K562 treated with DMSO at 1 percent for 24 hours (cell line): Measurements from ENCODE around the gene TOMM40L. TPM values are rescaled to one million over a fixed set of nuclear protein-coding genes. Genes with fewer than 3 reads are reported as not detected.

Experiments used
- total RNA-seq: library from RNA; unstranded; fragments of 300-600 nt; gene quantifications from 2 replicates; pipeline ENCODE4 v1.2.3, GENCODE V29; 2022; ENCODE audit warnings: low read depth; ENCODE audit not compliant: insufficient read depth

TOMM40L gene
- 18.4 and 18.8 TPM in 2 replicates for total RNA-seq

GRCh38 chr1:161225534-161226319, at the start of gene TOMM40L:
TOMM40L (plus strand) TSS chr1:161226060; CDS start chr1:161226490, 430 bp downstream.

DNA sequence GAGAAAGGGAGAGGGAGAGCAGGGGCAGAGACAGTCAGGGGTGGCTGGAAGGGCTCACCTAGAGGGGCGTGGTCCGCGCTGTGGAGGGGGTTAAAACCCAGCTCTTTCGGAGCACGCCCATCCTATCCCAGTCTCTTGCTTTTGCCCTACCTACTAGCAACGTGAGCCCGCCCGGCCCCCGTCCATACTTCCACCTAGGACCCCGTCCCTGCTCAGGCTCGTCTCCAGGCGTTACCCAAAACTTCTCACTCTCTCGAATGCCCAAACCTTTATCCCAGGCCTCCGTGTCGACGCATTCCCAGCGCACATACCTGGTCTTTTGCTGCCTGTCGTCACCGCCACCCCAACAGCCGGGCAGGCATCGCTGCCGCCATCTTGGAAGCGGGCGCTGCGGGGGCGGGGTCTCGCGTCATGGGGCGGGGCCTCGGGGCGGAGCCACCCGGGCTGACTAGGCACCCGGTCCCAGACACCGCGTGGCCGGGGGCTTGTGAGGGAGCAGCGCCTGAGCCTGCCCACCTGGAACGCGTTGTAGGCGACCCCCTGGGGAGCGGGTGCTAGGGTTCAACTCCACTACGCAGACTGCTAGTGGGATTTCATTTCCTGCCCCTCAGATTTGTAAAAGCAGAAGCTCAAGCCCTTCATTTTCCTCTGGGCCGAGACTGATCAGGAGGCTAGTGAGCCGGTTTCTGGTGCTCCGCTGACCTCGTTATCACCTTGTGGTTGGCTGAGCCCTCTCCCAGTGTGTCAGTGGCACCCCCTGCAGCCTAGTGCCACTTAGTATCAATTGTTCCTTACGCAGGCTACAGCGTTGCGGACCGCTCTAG, 48.5 kb upstream of the TOMM40L start, which contains the start of gene B4GALT3:
Gene B4GALT3, minus strand, starts transcription at position 396 of the 824 bp plus-strand sequence. CDS start 1,447 bp downstream, outside the sequence.

GRCh38 chr1:161198897-161199431, 26.9 kb upstream of the TOMM40L start, which contains the start of gene ADAMTS4:
ADAMTS4 (minus strand) TSS chr1:161199054; CDS start chr1:161198627, 427 bp downstream.

DNA sequence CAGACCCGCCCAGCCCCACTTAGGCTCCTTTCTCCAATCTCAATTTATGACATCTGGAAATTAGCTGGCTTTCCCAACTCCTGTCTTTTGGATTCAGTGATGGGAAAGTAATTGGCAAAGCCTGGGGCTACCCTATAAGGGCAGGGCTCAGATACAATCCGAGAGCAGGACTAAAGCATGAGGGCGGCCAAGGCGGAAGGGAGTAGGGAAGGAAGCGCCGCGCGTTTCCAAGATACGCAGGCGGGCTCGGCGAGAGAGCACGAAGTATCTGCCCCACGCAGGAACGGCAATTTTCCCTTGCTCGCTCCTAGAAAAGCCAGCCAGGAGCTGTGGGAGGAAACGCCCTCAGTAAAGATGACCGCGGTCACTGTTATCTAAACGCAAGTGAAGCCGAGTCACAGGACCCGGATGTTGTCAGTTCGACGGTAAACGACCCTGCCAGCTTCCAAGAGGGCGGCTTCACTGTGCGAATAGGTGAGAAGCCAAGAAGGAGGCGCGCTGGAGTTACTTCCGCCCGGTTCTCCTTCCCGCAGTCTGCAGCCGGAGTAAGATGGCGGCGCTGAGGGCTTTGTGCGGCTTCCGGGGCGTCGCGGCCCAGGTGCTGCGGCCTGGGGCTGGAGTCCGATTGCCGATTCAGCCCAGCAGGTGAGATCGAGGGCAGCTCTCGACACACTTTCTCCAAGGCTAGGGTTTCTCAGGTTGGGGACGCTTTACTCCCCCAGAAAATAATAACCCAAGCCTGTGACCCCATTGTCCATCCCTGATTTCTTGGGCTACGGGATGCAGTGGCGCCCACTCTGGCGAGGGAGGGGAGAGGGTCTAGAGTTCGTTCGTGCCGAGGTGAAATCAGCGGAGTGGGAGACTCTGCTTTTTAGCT, 23.8 kb upstream of the TOMM40L start, which contains the start of gene NDUFS2:
Gene NDUFS2, plus strand, starts transcription at position 532 of the 877 bp plus-strand sequence. Its CDS starts 19 bp downstream, at position 551.

DNA sequence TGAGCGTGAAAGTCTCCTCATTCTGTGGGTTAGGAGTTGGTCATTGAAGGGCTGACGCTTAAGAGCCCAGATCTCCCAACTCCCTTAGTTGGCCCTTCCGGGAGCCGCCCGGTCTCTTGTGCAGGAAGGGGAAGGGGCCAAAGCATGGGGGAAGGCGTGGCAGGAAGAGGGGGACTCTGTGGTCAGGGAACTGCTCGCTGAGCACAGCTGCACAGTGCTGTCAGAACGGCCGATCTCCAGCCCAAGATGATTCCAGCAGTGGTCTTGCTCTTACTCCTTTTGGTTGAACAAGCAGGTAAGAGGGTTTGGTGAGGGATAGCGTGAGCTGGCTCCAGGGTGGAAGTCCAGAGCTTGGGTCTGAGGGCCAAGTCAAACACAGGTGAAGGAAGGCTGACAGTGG, 10.8 kb upstream of the TOMM40L start, which contains the start of gene FCER1G:
Gene FCER1G, plus strand, starts transcription at position 220 of the 400 bp plus-strand sequence. Its CDS starts 27 bp downstream, at position 247.

GRCh38 chr1:161238039-161238473, 12.2 kb downstream of the TOMM40L start, which contains the start of gene NR1I3:
NR1I3 (minus strand) TSS chr1:161238203; CDS start chr1:161236565, 1,638 bp downstream.

DNA sequence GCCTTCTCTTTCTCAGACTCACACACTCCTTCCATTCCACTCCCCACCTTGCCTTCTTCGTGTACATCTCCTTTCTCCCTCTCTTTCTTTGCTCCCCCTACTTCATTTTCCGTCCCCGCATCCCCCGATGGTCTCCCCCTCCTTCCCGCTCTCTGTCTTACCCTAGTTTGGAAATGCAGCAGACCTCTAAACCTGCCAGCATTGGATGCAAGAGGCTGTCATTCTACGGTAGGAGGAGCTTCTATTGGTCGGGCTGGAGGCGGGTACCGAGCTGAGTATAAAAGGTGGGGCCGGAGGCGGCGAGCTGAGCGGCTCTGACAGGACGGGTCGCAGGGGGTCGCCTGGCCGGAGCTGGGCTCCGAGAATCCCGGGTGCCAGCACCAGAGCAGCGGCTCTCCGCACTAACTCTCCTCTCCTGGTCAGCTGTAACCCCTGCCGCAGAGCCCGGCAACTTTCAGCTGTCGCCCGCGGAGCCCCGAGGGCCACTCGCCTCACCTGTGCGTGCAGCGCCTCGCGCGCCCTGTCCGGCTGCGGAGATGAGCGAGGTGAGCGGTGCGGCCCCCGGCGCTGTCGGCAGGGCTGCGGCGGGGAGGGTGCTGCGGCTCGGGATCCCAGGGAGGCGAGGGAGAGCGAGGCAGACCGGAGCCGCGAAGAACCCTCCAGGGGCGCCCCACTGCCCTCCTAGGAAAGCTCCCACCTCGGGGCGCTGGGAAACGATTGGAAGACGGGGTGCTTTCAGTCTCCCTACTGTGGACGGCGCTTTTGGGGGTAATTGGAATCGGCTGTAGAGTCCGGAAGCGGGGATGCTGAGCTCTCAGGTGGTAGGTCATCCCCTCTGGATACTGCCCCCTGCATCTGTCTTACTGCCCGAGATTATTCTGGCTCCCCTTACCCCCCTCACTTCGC, 32.8 kb downstream of the TOMM40L start, which contains the start of gene PCP4L1:
Gene PCP4L1, plus strand, starts transcription at position 307 of the 906 bp plus-strand sequence. Its CDS starts 230 bp downstream, at position 537.

Other genes with a start within 250 kb of the TOMM40L start
- gene F11R, start 204.9 kb upstream of the TOMM40L start, total RNA-seq, result 44.7 and 49.1 TPM in 2 replicates
- not detected in 2 replicates for gene TSTD1, start 187.1 kb upstream of the TOMM40L start, total RNA-seq
- 61.4 and 67.8 TPM in 2 replicates for gene USF1, start 180.1 kb upstream of the TOMM40L start, total RNA-seq
- gene ARHGAP30, start 156.2 kb upstream of the TOMM40L start, total RNA-seq, result 0.14 and 0.21 TPM in 2 replicates
- gene NECTIN4, start 136.5 kb upstream of the TOMM40L start, total RNA-seq, result not detected in 2 replicates
- gene KLHDC9, start 127.7 kb upstream of the TOMM40L start, total RNA-seq, result not detected in 2 replicates
- 154 and 160 TPM in 2 replicates for gene PFDN2, start 108.0 kb upstream of the TOMM40L start, total RNA-seq
- 44.0 and 47.1 TPM in 2 replicates for gene NIT1, start 108.0 kb upstream of the TOMM40L start, total RNA-seq
- 37.3 and 40.2 TPM in 2 replicates for gene DEDD, start 93.4 kb upstream of the TOMM40L start, total RNA-seq
- gene UFC1, start 72.1 kb upstream of the TOMM40L start, total RNA-seq, result 79.8 and 89.5 TPM in 2 replicates
- 19.6 and 23.4 TPM in 2 replicates for gene USP21, start 66.6 kb upstream of the TOMM40L start, total RNA-seq
- gene PPOX, start 59.6 kb upstream of the TOMM40L start, total RNA-seq, result 43.4 and 44.1 TPM in 2 replicates
- 77.4 and 78.2 TPM in 2 replicates for gene B4GALT3, start 48.6 kb upstream of the TOMM40L start, total RNA-seq
- 1.3 and 2.1 TPM in 2 replicates for gene ADAMTS4, start 27.0 kb upstream of the TOMM40L start, total RNA-seq
- 86.9 and 97.5 TPM in 2 replicates for gene NDUFS2, start 23.7 kb upstream of the TOMM40L start, total RNA-seq
- gene FCER1G, start 10.8 kb upstream of the TOMM40L start, total RNA-seq, result 2.4 TPM in 1 of 2 replicates, not detected in the other
- not detected in 2 replicates for gene APOA2, start 2.4 kb upstream of the TOMM40L start, total RNA-seq
- gene NR1I3, start 12.1 kb downstream of the TOMM40L start, total RNA-seq, result 0.82 and 0.86 TPM in 2 replicates
- not detected in 2 replicates for gene PCP4L1, start 32.7 kb downstream of the TOMM40L start, total RNA-seq
- gene MPZ, start 83.9 kb downstream of the TOMM40L start, total RNA-seq, result 6.4 and 6.8 TPM in 2 replicates
- 132 and 172 TPM in 2 replicates for gene SDHC, start 88.3 kb downstream of the TOMM40L start, total RNA-seq
- gene CFAP126, start 141.8 kb downstream of the TOMM40L start, total RNA-seq, result not detected in 2 replicates